Muscle layer of colon (tissue), 2 donors: ENCODE results near the gene RBM4B.

Experiments used
- H3K27ac ChIP-seq: one replicate; pipeline ENCODE4 v1.7.0; 2013; ENCODE audit warnings: low read depth, mild to moderate bottlenecking, low read length, moderate library complexity
- H3K27me3 ChIP-seq, 2 donors: one replicate each; pipeline ENCODE4 v1.7.0; 2013; ENCODE audit warnings: low read length in 2 of 2, mild to moderate bottlenecking in 2 of 2; ENCODE audit not compliant: insufficient read depth in 2 of 2, control insufficient read depth in 1 of 2
- H3K36me3 ChIP-seq: one replicate; pipeline ENCODE4 v1.7.0; 2013; ENCODE audit warnings: mild to moderate bottlenecking, low read length; ENCODE audit not compliant: insufficient read depth
- H3K4me1 ChIP-seq: one replicate; pipeline ENCODE4 v1.7.0; 2013; ENCODE audit warnings: mild to moderate bottlenecking, low read length; ENCODE audit not compliant: insufficient read depth
- H3K4me3 ChIP-seq, 2 donors: one replicate each; pipeline ENCODE4 v1.7.0; 2013; ENCODE audit warnings: low read length in 2 of 2, low read depth in 1 of 2, mild to moderate bottlenecking in 1 of 2, moderate library complexity in 1 of 2
- H3K9ac ChIP-seq: one replicate; pipeline ENCODE4 v1.7.0; 2013; ENCODE audit warnings: low read length
- H3K9me3 ChIP-seq: one replicate; pipeline ENCODE4 v1.7.0; 2013; ENCODE audit warnings: mild to moderate bottlenecking, low read length
- donor health status: abdominal sarcoma.
- donor health status: Adenocarcinoma of cecum.

The RBM4B gene

GRCh38 chr11:66692446-66692845, 14.8 kb upstream of the RBM4B start:
- no peaks in the 10 kb centered on the region for H3K36me3 ChIP-seq

DNA sequence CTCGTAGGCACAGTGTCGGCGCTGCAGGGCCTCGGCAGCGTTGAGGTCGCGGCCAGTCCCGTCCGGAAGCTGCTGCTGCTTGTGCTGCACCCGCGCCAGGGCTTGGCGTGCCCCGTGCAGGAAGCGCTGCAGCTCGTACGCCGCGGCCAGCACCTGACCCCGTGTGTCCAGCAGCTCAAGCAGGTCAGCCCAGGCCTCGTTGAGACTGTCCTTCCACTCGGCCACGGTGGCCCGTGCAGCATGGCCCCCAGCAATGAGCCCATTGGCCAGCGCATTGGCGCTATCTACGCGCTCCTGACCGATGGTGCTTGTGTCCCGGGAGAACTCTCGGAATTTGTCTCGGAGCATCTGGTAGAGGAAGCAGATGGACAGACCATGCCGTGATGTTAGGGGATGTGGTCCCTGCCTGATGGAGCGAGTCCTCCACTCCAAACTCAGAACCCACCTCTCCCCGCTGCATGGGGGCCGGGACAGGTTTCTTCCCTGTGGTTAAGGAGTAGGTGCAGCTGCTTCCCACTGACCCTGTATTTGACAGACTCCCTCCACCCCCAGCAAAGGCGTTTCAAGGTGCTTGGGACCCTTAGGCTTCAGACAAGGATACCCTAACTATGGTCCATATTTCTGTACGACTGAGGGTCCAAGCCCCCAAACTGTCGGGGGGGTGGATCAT, 13.8 kb upstream of the RBM4B start:
- Histone ChIP-seq H3K9me3 (no peaks in the 10 kb centered on the region), H3K4me3 (no peak overlapping the region), H3K36me3 (no peaks in the 10 kb centered on the region), H3K27ac (no peak overlapping the region), H3K4me1 (no peaks in the 10 kb centered on the region), H3K27me3 (no peaks in the 10 kb centered on the region), H3K9ac (no peak overlapping the region)

More at GRCh38 chr11:66692446-66692845, 14.8 kb upstream of the RBM4B start:
- no peak overlapping the region for H3K4me3 ChIP-seq
- H3K4me1 ChIP-seq, result no peaks in the 10 kb centered on the region
- no peak overlapping the region for H3K27ac ChIP-seq
- no peak overlapping the region for H3K9ac ChIP-seq
- no peaks in the 10 kb centered on the region for H3K9me3 ChIP-seq
- H3K27me3 ChIP-seq, result no peaks in the 10 kb centered on the region

- Histone ChIP-seq H3K9me3 (no peaks in the 10 kb centered on the region), H3K4me1 (no peaks in the 10 kb centered on the region), H3K36me3 (no peaks in the 10 kb centered on the region), H3K4me3 (no peak overlapping the region), H3K9ac (no peak overlapping the region), H3K27me3 (no peaks in the 10 kb centered on the region), H3K27ac (no peak overlapping the region)
Observed at GRCh38 chr11:66689661-66690590, 12.2 kb upstream of the RBM4B start.

GRCh38 chr11:66688561-66689534, 11.2 kb upstream of the RBM4B start:
- H3K4me1 ChIP-seq, result no peaks in the 10 kb centered on the region
- H3K4me3 ChIP-seq, result no peak overlapping the region
- no peaks in the 10 kb centered on the region for H3K9me3 ChIP-seq
- H3K36me3 ChIP-seq, result no peaks in the 10 kb centered on the region
- H3K9ac ChIP-seq, result no peak overlapping the region
- no peaks in the 10 kb centered on the region for H3K27me3 ChIP-seq
- H3K27ac ChIP-seq, result no peak overlapping the region

GRCh38 chr11:66687831-66688281, 10.2 kb upstream of the RBM4B start:
- H3K27me3 ChIP-seq, result no peaks in the 10 kb centered on the region
- no peaks in the 10 kb centered on the region for H3K9me3 ChIP-seq
- H3K9ac ChIP-seq, result no peak overlapping the region
- no peak overlapping the region for H3K4me3 ChIP-seq
- H3K27ac ChIP-seq, result no peak overlapping the region
- H3K36me3 ChIP-seq, result no peaks in the 10 kb centered on the region
- no peaks in the 10 kb centered on the region for H3K4me1 ChIP-seq

- no peaks in the 10 kb centered on the region for H3K9me3 ChIP-seq
- H3K27me3 ChIP-seq, result no peaks in the 10 kb centered on the region
- no peaks in the 10 kb centered on the region for H3K4me1 ChIP-seq
- no peak overlapping the region for H3K4me3 ChIP-seq
- no peak overlapping the region for H3K27ac ChIP-seq
- H3K36me3 ChIP-seq, result no peaks in the 10 kb centered on the region
- H3K9ac ChIP-seq, result no peak overlapping the region
Observed at GRCh38 chr11:66686801-66687750, 9.4 kb upstream of the RBM4B start.

DNA sequence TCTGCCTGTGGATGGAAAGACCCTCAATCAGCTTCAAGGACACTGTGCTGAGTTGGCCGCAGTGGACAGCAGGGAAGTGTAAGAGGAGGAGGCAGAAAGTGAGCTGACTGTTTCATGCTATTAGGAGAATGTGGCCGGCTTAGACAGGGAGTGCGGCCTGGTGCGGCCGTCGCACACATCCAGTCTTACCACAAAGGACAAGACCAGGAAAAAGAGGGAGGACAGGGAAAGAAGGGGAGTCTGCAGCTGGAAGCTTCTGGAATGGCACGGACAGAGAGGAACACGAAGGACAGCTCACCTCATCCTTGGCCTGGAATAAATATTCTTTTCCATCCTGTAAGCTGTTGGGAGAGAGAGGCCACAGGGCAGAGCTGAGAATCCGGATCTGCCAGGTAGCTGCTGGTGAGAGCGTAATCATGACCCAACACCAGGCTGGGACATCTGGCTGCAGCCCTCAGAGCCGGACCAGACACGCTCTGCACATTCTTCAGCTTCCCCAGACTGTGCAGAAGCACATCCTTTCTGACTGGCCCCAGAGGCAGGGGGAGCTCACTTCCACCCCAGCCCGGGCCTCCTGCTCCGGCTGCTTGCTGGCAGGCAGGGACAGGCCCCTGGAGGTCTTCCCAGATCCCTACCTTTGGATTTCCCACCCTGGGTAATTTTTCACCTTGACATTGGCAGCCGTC, 8.6 kb upstream of the RBM4B start:
- Histone ChIP-seq H3K27me3 (no peaks in the 10 kb centered on the region), H3K4me3 (no peak overlapping the region), H3K9me3 (no peaks in the 10 kb centered on the region), H3K4me1 (no peaks in the 10 kb centered on the region), H3K9ac (no peak overlapping the region), H3K27ac (no peak overlapping the region), H3K36me3 (no peaks in the 10 kb centered on the region)

- Histone ChIP-seq H3K9ac (no peak overlapping the region), H3K4me3 (no peak overlapping the region), H3K9me3 (no peaks in the 10 kb centered on the region), H3K4me1 (no peaks in the 10 kb centered on the region), H3K27me3 (no peaks in the 10 kb centered on the region), H3K36me3 (no peaks in the 10 kb centered on the region), H3K27ac (no peak overlapping the region)
Observed at GRCh38 chr11:66685276-66686099, 7.8 kb upstream of the RBM4B start.

DNA sequence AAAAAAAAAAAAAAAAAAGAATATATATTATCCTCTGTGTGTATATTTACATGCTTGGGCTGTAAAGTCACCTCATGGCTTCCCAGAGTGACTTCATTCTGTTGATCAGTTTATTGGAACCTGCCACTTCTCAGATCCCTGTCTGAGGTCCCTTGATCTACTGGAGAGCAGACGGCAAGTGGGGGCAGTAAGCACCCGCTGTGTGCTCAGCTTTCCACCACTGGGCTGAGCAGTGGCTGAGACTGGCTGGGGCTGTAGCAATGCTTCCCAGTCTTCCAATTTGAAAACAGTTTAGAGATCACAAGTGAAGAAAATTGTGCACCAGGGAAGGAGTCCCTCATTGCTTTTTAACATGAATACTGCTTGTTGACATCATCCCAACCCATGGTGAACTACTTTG, 6.9 kb upstream of the RBM4B start:
- no peak overlapping the region for H3K27ac ChIP-seq
- H3K9me3 ChIP-seq, result no peaks in the 10 kb centered on the region
- H3K4me1 ChIP-seq, result no peaks in the 10 kb centered on the region
- no peak overlapping the region for H3K4me3 ChIP-seq
- no peaks in the 10 kb centered on the region for H3K27me3 ChIP-seq
- no peak overlapping the region for H3K9ac ChIP-seq
- no peaks in the 10 kb centered on the region for H3K36me3 ChIP-seq
